HL-60 (cell line): Measurements from ENCODE around the gene OR10H2.

Experiments used
- GABPA ChIP-seq: IDR thresholded peaks from 2 replicates; pipeline ENCODE4 v1.6.1; 2012; ENCODE audit warnings: low read depth
- POLR2AphosphoS5 ChIP-seq: IDR thresholded peaks from 2 replicates; pipeline ENCODE4 v1.6.1; 2012; ENCODE audit warnings: low read depth
- TF ChIP-seq, protein P1 (sequence below): IDR thresholded peaks from one replicate; pipeline ENCODE4 v1.5.1; 2011; ENCODE audit warnings: low read length, control low read depth, inconsistent platforms; ENCODE audit not compliant: insufficient read depth
- TF ChIP-seq, protein P2 (sequence below): IDR thresholded peaks from 2 replicates; pipeline ENCODE4 v1.6.1; 2012; ENCODE audit warnings: low read depth; ENCODE audit not compliant: insufficient replicate concordance

DNA sequence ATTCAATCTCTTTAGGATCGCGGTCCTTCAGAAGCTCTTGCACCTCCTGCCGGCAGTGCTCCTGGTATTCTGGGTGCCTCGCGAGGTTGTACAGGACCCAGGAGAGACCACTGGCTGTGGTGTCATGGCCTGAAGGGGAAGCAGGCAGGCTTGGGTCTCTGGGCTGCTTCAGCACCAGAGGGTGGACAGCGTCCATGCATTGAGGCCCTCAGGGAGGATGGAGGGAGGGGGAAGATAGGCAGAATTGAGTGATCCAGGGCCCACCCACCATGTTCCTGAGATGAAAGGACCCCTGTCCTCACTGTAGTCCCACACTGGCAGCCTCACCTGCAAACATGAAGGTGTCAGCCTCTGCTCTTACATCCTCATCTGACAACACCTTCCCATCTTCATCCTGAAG is 41.8 kb downstream of the OR10H2 start:
- TF ChIP-seq POLR2AphosphoS5 (no peak), GABPA (no peak)
- TF ChIP-seq, protein P1, sequence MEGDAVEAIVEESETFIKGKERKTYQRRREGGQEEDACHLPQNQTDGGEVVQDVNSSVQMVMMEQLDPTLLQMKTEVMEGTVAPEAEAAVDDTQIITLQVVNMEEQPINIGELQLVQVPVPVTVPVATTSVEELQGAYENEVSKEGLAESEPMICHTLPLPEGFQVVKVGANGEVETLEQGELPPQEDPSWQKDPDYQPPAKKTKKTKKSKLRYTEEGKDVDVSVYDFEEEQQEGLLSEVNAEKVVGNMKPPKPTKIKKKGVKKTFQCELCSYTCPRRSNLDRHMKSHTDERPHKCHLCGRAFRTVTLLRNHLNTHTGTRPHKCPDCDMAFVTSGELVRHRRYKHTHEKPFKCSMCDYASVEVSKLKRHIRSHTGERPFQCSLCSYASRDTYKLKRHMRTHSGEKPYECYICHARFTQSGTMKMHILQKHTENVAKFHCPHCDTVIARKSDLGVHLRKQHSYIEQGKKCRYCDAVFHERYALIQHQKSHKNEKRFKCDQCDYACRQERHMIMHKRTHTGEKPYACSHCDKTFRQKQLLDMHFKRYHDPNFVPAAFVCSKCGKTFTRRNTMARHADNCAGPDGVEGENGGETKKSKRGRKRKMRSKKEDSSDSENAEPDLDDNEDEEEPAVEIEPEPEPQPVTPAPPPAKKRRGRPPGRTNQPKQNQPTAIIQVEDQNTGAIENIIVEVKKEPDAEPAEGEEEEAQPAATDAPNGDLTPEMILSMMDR = no peak
- TF ChIP-seq, protein P2, sequence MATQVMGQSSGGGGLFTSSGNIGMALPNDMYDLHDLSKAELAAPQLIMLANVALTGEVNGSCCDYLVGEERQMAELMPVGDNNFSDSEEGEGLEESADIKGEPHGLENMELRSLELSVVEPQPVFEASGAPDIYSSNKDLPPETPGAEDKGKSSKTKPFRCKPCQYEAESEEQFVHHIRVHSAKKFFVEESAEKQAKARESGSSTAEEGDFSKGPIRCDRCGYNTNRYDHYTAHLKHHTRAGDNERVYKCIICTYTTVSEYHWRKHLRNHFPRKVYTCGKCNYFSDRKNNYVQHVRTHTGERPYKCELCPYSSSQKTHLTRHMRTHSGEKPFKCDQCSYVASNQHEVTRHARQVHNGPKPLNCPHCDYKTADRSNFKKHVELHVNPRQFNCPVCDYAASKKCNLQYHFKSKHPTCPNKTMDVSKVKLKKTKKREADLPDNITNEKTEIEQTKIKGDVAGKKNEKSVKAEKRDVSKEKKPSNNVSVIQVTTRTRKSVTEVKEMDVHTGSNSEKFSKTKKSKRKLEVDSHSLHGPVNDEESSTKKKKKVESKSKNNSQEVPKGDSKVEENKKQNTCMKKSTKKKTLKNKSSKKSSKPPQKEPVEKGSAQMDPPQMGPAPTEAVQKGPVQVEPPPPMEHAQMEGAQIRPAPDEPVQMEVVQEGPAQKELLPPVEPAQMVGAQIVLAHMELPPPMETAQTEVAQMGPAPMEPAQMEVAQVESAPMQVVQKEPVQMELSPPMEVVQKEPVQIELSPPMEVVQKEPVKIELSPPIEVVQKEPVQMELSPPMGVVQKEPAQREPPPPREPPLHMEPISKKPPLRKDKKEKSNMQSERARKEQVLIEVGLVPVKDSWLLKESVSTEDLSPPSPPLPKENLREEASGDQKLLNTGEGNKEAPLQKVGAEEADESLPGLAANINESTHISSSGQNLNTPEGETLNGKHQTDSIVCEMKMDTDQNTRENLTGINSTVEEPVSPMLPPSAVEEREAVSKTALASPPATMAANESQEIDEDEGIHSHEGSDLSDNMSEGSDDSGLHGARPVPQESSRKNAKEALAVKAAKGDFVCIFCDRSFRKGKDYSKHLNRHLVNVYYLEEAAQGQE = peak; percentile 95
